ENCODE data around the gene PCDHGB4. TPM values are rescaled to one million over a fixed set of nuclear protein-coding genes. Genes with fewer than 3 reads are reported as not detected.

PCDHGB4 gene
- total and polyA plus RNA-seq, 9 of the 15 experiments (the other 6 are each of a cell fraction or from before 2014, with no cell fraction given): 0.01 to 0.14 (median 0.03) TPM; not detected in 5

- ChIA-PET POLR2A (interaction anchor here (0.6 to 1.6 kb wide), 3 partner anchors 60 to 112 kb away, joined by 3 to 4 read pairs (median 3); partner anchors contain the start of gene PCDHGB3), CTCF (ENCODE audit: low intra/inter-chr PET ratio) (no interaction called here)
- in situ Hi-C loops (cut with MboI): no loop called here
- Histone ChIP-seq H3K36me3 (ENCODE audit: control insufficient read depth, insufficient read depth, low read length) (no peaks in the 10 kb centered on the region), H3K27ac (ENCODE audit: extremely low read depth, low read depth, low read length) (no peak overlapping the region), H3K9me1 (ENCODE audit: control insufficient read depth, insufficient read depth, low read length) (no peaks in the 10 kb centered on the region), H3K27me3 (ENCODE audit: control insufficient read depth in 2 of 2, insufficient read depth in 2 of 2, low read length in 2 of 2) (peaks cover 0 to 16% of the 10 kb centered on the region in 2 experiments; a peak in 2 of 5 replicates), H4K20me1 (replicated peaks; ENCODE audit: control insufficient read depth, insufficient read depth, low read length) (no peaks in the 10 kb centered on the region), H2AFZ (ENCODE audit: low read depth, low read length) (no peak overlapping the region), H3K4me1 (replicated peaks in 1 of 2; ENCODE audit: control insufficient read depth in 2 of 2, insufficient read depth in 2 of 2, low read length in 2 of 2) (peaks cover 0 to 6% of the 10 kb centered on the region in 2 experiments; a peak in 1 of 5 replicates), H3K79me2 (ENCODE audit: control insufficient read depth, insufficient read depth, low read length) (no peaks in the 10 kb centered on the region), H3K9ac (ENCODE audit: insufficient read depth in 1 of 2, low read depth in 2 of 2, low read length in 2 of 2) (no peak overlapping the region), H3K9me3 (replicated peaks; ENCODE audit: control insufficient read depth, insufficient read depth, low read depth, low read length) (no peaks in the 10 kb centered on the region), H3K4me3 (no peak overlapping the region), H3K4me2 (ENCODE audit: insufficient read depth, low read length) (no peak overlapping the region)
- FAIRE-seq (no peak), ATAC-seq (no peak), DNase-seq (ENCODE audit: extremely low read depth in 1 of 4, low spot score in 3 of 4) (no peak)
- 0% methylated on average over 10 of the region's 10 CpGs for WGBS (ENCODE audit: insufficient coverage, low coverage, missing lambda C conversion rate)
- intact Hi-C loops (cut with micrococcal nuclease): no loop called here
- TF ChIP-seq ZNF449 (CRISPR knock-in tag; IDR thresholded peaks at IDR 0.05) (no peak), PRDM10 (IDR thresholded peaks at IDR 0.05; ENCODE audit: partially characterized antibody) (no peak), EP400 (IDR thresholded peaks at IDR 0.05) (no peak), RFX5 (IDR thresholded peaks at IDR 0.05; ENCODE audit: low read depth, low read length) (no peak), RAD51 (IDR thresholded peaks at IDR 0.05; ENCODE audit: borderline replicate concordance, low read depth) (no peak), ZBTB9 (CRISPR knock-in tag; IDR thresholded peaks at IDR 0.05) (no peak), TFAP4 (CRISPR knock-in tag; IDR thresholded peaks at IDR 0.05; ENCODE audit: borderline replicate concordance) (no peak), DDX20 (tag; IDR thresholded peaks at IDR 0.05; ENCODE audit: low read depth) (no peak), ZNF778 (CRISPR knock-in tag; IDR thresholded peaks at IDR 0.05) (no peak), ZBTB26 (CRISPR knock-in tag; IDR thresholded peaks at IDR 0.05) (no peak), U2AF1 (optimal IDR thresholded peaks at IDR 0.05; ENCODE audit: low read depth, low read length) (no peak), CREBBP (IDR thresholded peaks at IDR 0.05; ENCODE audit: low read depth, low read length) (no peak), MCM3 (IDR thresholded peaks at IDR 0.05) (no peak)
- BruUV-seq (replicated peaks): no TSS peak
These were observed 52.1 kb downstream of the PCDHGB4 start for GRCh38 chr5:141439411-141440141.
